Neuronal stem cell (in vitro differentiated cells): ENCODE measurements around the gene HDAC7.
A peak's percentile ranks its signal among the peaks of the same experiment; 100 is the strongest.
"Not testable (repeated sequence)": the region's sequence is repeated elsewhere in the genome, so short reads cannot be mapped to it uniquely, and the experiment has no call there.

Experiments used
- DNase-seq: peaks from one replicate; pipeline ENCODE4 v3.0.0-alpha.2; 2013; ENCODE audit warnings: low spot score
- H2AFZ ChIP-seq: one replicate; pipeline ENCODE4 v1.6.1; 2013; ENCODE audit warnings: mild to moderate bottlenecking, low read length, inconsistent platforms
- H2AK5ac ChIP-seq: 2 replicates; pipeline ENCODE4 v1.6.1; 2013; ENCODE audit warnings: low read depth, mild to moderate bottlenecking, inconsistent platforms, low read length, moderate library complexity, mixed read lengths
- H2BK120ac ChIP-seq: 2 replicates; pipeline ENCODE4 v1.6.1; 2013; ENCODE audit warnings: low read depth, mild to moderate bottlenecking, inconsistent platforms, low read length, moderate library complexity, mixed read lengths
- H2BK12ac ChIP-seq: one replicate; pipeline ENCODE4 v1.6.1; 2013; ENCODE audit warnings: low read length, inconsistent platforms
- H2BK15ac ChIP-seq: 2 replicates; pipeline ENCODE4 v1.6.1; 2013; ENCODE audit warnings: mild to moderate bottlenecking, low read length, inconsistent platforms, mixed read lengths
- H2BK5ac ChIP-seq: one replicate; pipeline ENCODE4 v1.6.1; 2013; ENCODE audit warnings: inconsistent platforms, mild to moderate bottlenecking, low read length, moderate library complexity
- H3K14ac ChIP-seq: one replicate; pipeline ENCODE4 v1.6.1; 2013; ENCODE audit warnings: low read length, inconsistent platforms
- H3K18ac ChIP-seq: 2 replicates; pipeline ENCODE4 v1.6.1; 2013; ENCODE audit warnings: low read length, inconsistent platforms
- H3K23ac ChIP-seq: 2 replicates; pipeline ENCODE4 v1.6.1; 2013; ENCODE audit warnings: low read depth, mild to moderate bottlenecking, mixed read lengths, low read length, inconsistent platforms; ENCODE audit not compliant: poor library complexity
- H3K27ac ChIP-seq: replicated peaks from 3 replicates; pipeline ENCODE4 v1.5.1; 2013; ENCODE audit warnings: low read length, inconsistent platforms
- H3K27me3 ChIP-seq, 3 experiments: 2 replicates each; pipeline ENCODE4 v1.6.1; 2013; ENCODE audit warnings: low read length in 3 of 3, mild to moderate bottlenecking in 2 of 3, inconsistent platforms in 1 of 3, low read depth in 1 of 3, mixed read lengths in 1 of 3, moderate library complexity in 1 of 3; ENCODE audit not compliant: control insufficient read depth in 3 of 3, insufficient read depth in 3 of 3
- H3K36me3 ChIP-seq, 2 donors: replicated peaks in 1 of 2; 2 replicates each; pipeline ENCODE4 v1.6.1; 2013; ENCODE audit warnings: low read length in 2 of 2; ENCODE audit not compliant: control insufficient read depth in 2 of 2, insufficient read depth in 2 of 2
- H3K4ac ChIP-seq: 2 replicates; pipeline ENCODE4 v1.6.1; 2013; ENCODE audit warnings: inconsistent platforms, mild to moderate bottlenecking, low read length, moderate library complexity
- H3K4me1 ChIP-seq, 2 donors: 1 replicate in 1 of 2; 2 replicates in 1 of 2; pipeline ENCODE4 v1.6.1; 2013; ENCODE audit warnings: low read length in 2 of 2, low read depth in 1 of 2; ENCODE audit not compliant: control insufficient read depth in 2 of 2, insufficient read depth in 1 of 2
- H3K4me2 ChIP-seq: one replicate; pipeline ENCODE4 v1.6.1; 2013; ENCODE audit warnings: mild to moderate bottlenecking, low read length, inconsistent platforms; ENCODE audit not compliant: insufficient read depth, poor library complexity, severe bottlenecking
- H3K4me3 ChIP-seq, 2 donors: 2 replicates each; pipeline ENCODE4 v1.5.1; 2013; ENCODE audit warnings: low read length in 2 of 2, mild to moderate bottlenecking in 2 of 2, inconsistent platforms in 1 of 2, moderate library complexity in 1 of 2
- H3K79me1 ChIP-seq: one replicate; pipeline ENCODE4 v1.6.1; 2013; ENCODE audit warnings: low read depth, mild to moderate bottlenecking, inconsistent platforms, low read length, moderate library complexity
- H3K9ac ChIP-seq: one replicate; pipeline ENCODE4 v1.6.1; 2013; ENCODE audit warnings: mild to moderate bottlenecking, low read depth, low read length, inconsistent platforms; ENCODE audit not compliant: poor library complexity
- H3K9me3 ChIP-seq, 2 donors: replicated peaks in 1 of 2; 2 replicates each; pipeline versions ENCODE3 to v1.6.1; 2013; ENCODE audit warnings: low read length in 2 of 2, mild to moderate bottlenecking in 2 of 2, inconsistent platforms in 1 of 2, low read depth in 1 of 2, mixed read lengths in 1 of 2, moderate library complexity in 1 of 2; ENCODE audit not compliant: control insufficient read depth in 2 of 2, insufficient read depth in 1 of 2
- H4K8ac ChIP-seq: one replicate; pipeline ENCODE4 v1.6.1; 2013; ENCODE audit warnings: low read depth, mild to moderate bottlenecking, inconsistent platforms, low read length, moderate library complexity
- H4K91ac ChIP-seq: one replicate; pipeline ENCODE4 v1.6.1; 2013; ENCODE audit warnings: low read length, low read depth, mild to moderate bottlenecking, inconsistent platforms; ENCODE audit not compliant: poor library complexity
- WGBS, 2 donors: extraction: QIAGEN DNeasy Blood & Tissue Kit; methylation state at CpG; one replicate each; pipeline ENCODE4 v1.1.7; 2013; ENCODE audit warnings: missing lambda C conversion rate in 2 of 2, mixed read lengths in 1 of 2; ENCODE audit not compliant: insufficient read length in 2 of 2, insufficient replicate concordance in 1 of 2; ENCODE audit errors: extremely low coverage in 2 of 2; 5-methylcytosine and 5-hydroxymethylcytosine counted together

Gene HDAC7

GRCh38 chr12:47816403-47817271, 3.1 kb downstream of the HDAC7 start:
- Histone ChIP-seq H3K4ac (no peak overlapping the region), H2BK15ac (no peak overlapping the region), H3K14ac (no peak overlapping the region), H2BK120ac (peak overlapping the region; percentile 12), H3K9me3 (no peaks in the 10 kb centered on the region), H3K4me2 (no peak overlapping the region), H2BK5ac (no peak overlapping the region), H2AFZ (no peak overlapping the region), H2AK5ac (peak overlapping the region; percentile 38), H3K27me3 (no peaks in the 10 kb centered on the region), H4K8ac (no peak overlapping the region), H3K4me1 (peaks cover 49 to 53% of the 10 kb centered on the region in 2 donors), H2BK12ac (no peak overlapping the region), H4K91ac (no peak overlapping the region), H3K9ac (peak overlapping the region; percentile 67), H3K4me3 (no peak overlapping the region), H3K36me3 (peaks cover 0 to 22% of the 10 kb centered on the region in 2 donors), H3K23ac (no peak overlapping the region), H3K27ac (peak overlapping the region; percentile 26), H3K79me1 (peaks cover 6% of the 10 kb centered on the region), H3K18ac (peak overlapping the region; percentile 63)
- WGBS, 2 donors = no CpG with 5 or more reads among the region's 12 CpGs
- DNase-seq = no peak

- WGBS, 2 donors = no CpG with 5 or more reads among the region's 5 CpGs
- not testable (repeated sequence) for H3K4me3 ChIP-seq
Measured at GRCh38 chr12:47815447-47815846, 4.3 kb downstream of the HDAC7 start.

GRCh38 chr12:47814539-47815170, 5.0 kb downstream of the HDAC7 start:
- Histone ChIP-seq H2BK5ac (peak overlapping the region; percentile 79), H3K36me3 (peaks cover 0 to 32% of the 10 kb centered on the region in 2 donors), H2BK12ac (no peak overlapping the region), H2AFZ (no peak overlapping the region), H3K4me2 (no peak overlapping the region), H2BK15ac (peak overlapping the region; percentile 79), H3K18ac (peak overlapping the region; percentile 34), H3K9me3 (no peaks in the 10 kb centered on the region), H2AK5ac (peak overlapping the region; percentile 54), H3K14ac (no peak overlapping the region), H3K27me3 (no peaks in the 10 kb centered on the region), H3K4me3 (no peak overlapping the region), H3K4me1 (peaks cover 50 to 58% of the 10 kb centered on the region in 2 donors), H3K23ac (no peak overlapping the region), H4K91ac (no peak overlapping the region), H3K4ac (no peak overlapping the region), H3K9ac (no peak overlapping the region), H3K79me1 (peaks cover 2% of the 10 kb centered on the region), H2BK120ac (no peak overlapping the region), H4K8ac (no peak overlapping the region), H3K27ac (no peak overlapping the region)
- no CpG with 5 or more reads among the region's 3 CpGs for WGBS, 2 donors
- no peak for DNase-seq

More at GRCh38 chr12:47815447-47815846, 4.3 kb downstream of the HDAC7 start:
- not testable (repeated sequence) for H3K79me1 ChIP-seq, H3K18ac ChIP-seq, DNase-seq, H3K9ac ChIP-seq, H4K8ac ChIP-seq, H3K23ac ChIP-seq, H2AFZ ChIP-seq, H2BK5ac ChIP-seq, H3K27me3 ChIP-seq, H4K91ac ChIP-seq, H3K14ac ChIP-seq, H2BK15ac ChIP-seq, H2BK120ac ChIP-seq, H3K4me2 ChIP-seq, H2BK12ac ChIP-seq, H3K27ac ChIP-seq, H2AK5ac ChIP-seq, H3K4ac ChIP-seq, H3K9me3 ChIP-seq
- H3K4me1 ChIP-seq = peaks cover 51 to 53% of the 10 kb centered on the region in 2 donors
- peaks cover 0 to 32% of the 10 kb centered on the region in 2 donors for H3K36me3 ChIP-seq
